HG03439 (cell line): ENCODE data around the gene AZI2.
A peak's percentile ranks its signal among the peaks of the same experiment; 100 is the strongest.

Source experiments
- ATAC-seq: cut with Tn5 transposase; IDR thresholded peaks from one replicate; pipeline ENCODE4 v1.9.1; 2021; ENCODE audit warnings: mild to moderate bottlenecking, moderate library complexity; ENCODE audit not compliant: unreplicated experiment

The AZI2 gene

GRCh38 chr3:28348629-28349468 lies at the start of gene AZI2, which contains the start of gene ZCWPW2:
Gene AZI2 (minus strand): TSS chr3:28348824. CDS start chr3:28340617, 8,207 bp downstream.
Gene ZCWPW2 (plus strand): TSS chr3:28348721. CDS start chr3:28413069, 64,348 bp downstream.
- ATAC-seq, result peak; percentile 91

- ATAC-seq, result no peak
Observed at GRCh38 chr3:28388978-28389377, 40.4 kb upstream of the AZI2 start.

- no peak for ATAC-seq
Observed at GRCh38 chr3:28386049-28386448, 37.4 kb upstream of the AZI2 start.

GRCh38 chr3:28376424-28376823 lies 27.8 kb upstream of the AZI2 start:
- ATAC-seq, result no peak

- peak; percentile 3 for ATAC-seq
Observed at GRCh38 chr3:28349469-28350000, 911 bp upstream of the AZI2 start.

GRCh38 chr3:28348265-28348628 lies 377 bp downstream of the AZI2 start:
- no peak for ATAC-seq

GRCh38 chr3:28347374-28348264 lies 1.0 kb downstream of the AZI2 start:
- ATAC-seq, result no peak

GRCh38 chr3:28345690-28346089 lies 2.9 kb downstream of the AZI2 start:
- no peak for ATAC-seq

- no peak for ATAC-seq
Observed at GRCh38 chr3:28343144-28343543, 5.5 kb downstream of the AZI2 start.

- ATAC-seq, result no peak
Observed at GRCh38 chr3:28337230-28337629, 11.4 kb downstream of the AZI2 start.

GRCh38 chr3:28335246-28335645 lies 13.4 kb downstream of the AZI2 start:
- ATAC-seq, result no peak

GRCh38 chr3:28334552-28334951 lies 14.1 kb downstream of the AZI2 start:
- ATAC-seq, result no peak

GRCh38 chr3:28328188-28329151 lies 20.2 kb downstream of the AZI2 start:
- ATAC-seq, result peak; percentile 40

GRCh38 chr3:28326458-28326926 lies 22.1 kb downstream of the AZI2 start:
- peak; percentile 88 for ATAC-seq

- no peak for ATAC-seq
Observed at GRCh38 chr3:28322464-28322863, 26.2 kb downstream of the AZI2 start.

- no peak for ATAC-seq
Observed at GRCh38 chr3:28320981-28321380, 27.6 kb downstream of the AZI2 start.

GRCh38 chr3:28317438-28318022 lies 31.1 kb downstream of the AZI2 start:
- peak; percentile 89 for ATAC-seq

- ATAC-seq, result no peak
Observed at GRCh38 chr3:28316226-28316625, 32.4 kb downstream of the AZI2 start.

- ATAC-seq, result no peak
Observed at GRCh38 chr3:28315711-28316110, 32.9 kb downstream of the AZI2 start.

- ATAC-seq, result no peak
Observed at GRCh38 chr3:28308196-28308595, 40.4 kb downstream of the AZI2 start.
